K562 (cell line): Measurements from ENCODE around the gene HPGDS. TPM values are rescaled to one million over a fixed set of nuclear protein-coding genes. Genes with fewer than 3 reads are reported as not detected.
A peak's percentile ranks its signal among the peaks of the same experiment; 100 is the strongest.

ENCODE experiments used
- CBFA2T2 ChIP-seq: fragments of 450-650 bp; conservative IDR thresholded peaks from 2 replicates; pipeline ENCODE4 v1.6.1; 2017; ENCODE audit warnings: mild to moderate bottlenecking
- CBFA2T3 ChIP-seq: fragments of 450-650 bp; IDR thresholded peaks from 2 replicates; pipeline ENCODE4 v1.6.1; 2017
- CEBPB ChIP-seq: fragments of 450-650 bp; IDR thresholded peaks from 2 replicates; pipeline ENCODE4 v1.6.1; 2016; ENCODE audit warnings: missing genetic modification characterization, missing compliant biosample characterization
- CHAMP1 ChIP-seq: fragments of 450-650 bp; IDR thresholded peaks from 2 replicates; pipeline ENCODE4 v1.6.1; 2016; ENCODE audit warnings: mild to moderate bottlenecking
- HDAC1 ChIP-seq, 2 experiments: fragments of 450-650 bp; IDR thresholded peaks; 2 replicates each; pipeline ENCODE4 v1.6.1; 2016 to 2017; ENCODE audit warnings: inconsistent platforms in 1 of 2, mild to moderate bottlenecking in 1 of 2, moderate library complexity in 1 of 2
- HDAC3 ChIP-seq: fragments of 450-650 bp; IDR thresholded peaks from 2 replicates; pipeline ENCODE4 v1.6.1; 2018; ENCODE audit warnings: borderline replicate concordance, mild to moderate bottlenecking, moderate library complexity; ENCODE audit not compliant: partially characterized antibody
- KHSRP ChIP-seq: fragments of 450-650 bp; IDR thresholded peaks from 2 replicates; pipeline ENCODE4 v1.6.1; 2017
- MEF2D ChIP-seq: conservative IDR thresholded peaks from 2 replicates; pipeline ENCODE4 v1.6.1; 2016; ENCODE audit warnings: low read depth, missing genetic modification characterization, missing compliant biosample characterization
- NCOA1 ChIP-seq: fragments of 450-650 bp; IDR thresholded peaks from 2 replicates; pipeline ENCODE4 v1.6.1; 2016; ENCODE audit warnings: low read depth
- NCOA2 ChIP-seq, 2 experiments: fragments of 450-650 bp; IDR thresholded peaks; 2 replicates each; pipeline ENCODE4 v1.6.1; 2018; ENCODE audit warnings: mild to moderate bottlenecking in 2 of 2, moderate library complexity in 1 of 2; ENCODE audit not compliant: partially characterized antibody in 2 of 2
- NFIC ChIP-seq: fragments of 450-650 bp; IDR thresholded peaks from 2 replicates; pipeline ENCODE4 v1.6.1; 2017; ENCODE audit warnings: mild to moderate bottlenecking, inconsistent platforms
- PHB2 ChIP-seq: fragments of 450-650 bp; IDR thresholded peaks from 2 replicates; pipeline ENCODE4 v1.6.1; 2017; ENCODE audit warnings: low read depth
- PHTF2 ChIP-seq: fragments of 250-450 bp; sonication (Bioruptor Pico); IDR thresholded peaks from 2 replicates; pipeline ENCODE4 v1.5.0; 2021; ENCODE audit warnings: mild to moderate bottlenecking
- SMARCA4 ChIP-seq: fragments of 450-650 bp; IDR thresholded peaks from 2 replicates; pipeline ENCODE4 v1.6.1; 2016
- SMARCE1 ChIP-seq: fragments of 450-650 bp; IDR thresholded peaks from 2 replicates; pipeline ENCODE4 v1.7.1; 2016; ENCODE audit warnings: mild to moderate bottlenecking
- SOX6 ChIP-seq: fragments of 450-650 bp; IDR thresholded peaks from 2 replicates; pipeline ENCODE4 v1.6.1; 2014; ENCODE audit warnings: mild to moderate bottlenecking
- TAL1 ChIP-seq: fragments of 450-650 bp; IDR thresholded peaks from 2 replicates; pipeline ENCODE4 v1.6.1; 2016; ENCODE audit warnings: mild to moderate bottlenecking
- TRIM24 ChIP-seq, 2 experiments: fragments of 450-650 bp; IDR thresholded peaks; 2 replicates each; pipeline ENCODE4 v1.6.1; 2016
- VEZF1 ChIP-seq: fragments of 200-800 bp; sonication (Bioruptor generic); IDR thresholded peaks from 2 replicates; pipeline ENCODE4 v1.6.1; 2017; ENCODE audit warnings: missing genetic modification characterization, missing compliant biosample characterization
- ZBTB2 ChIP-seq: fragments of 450-650 bp; IDR thresholded peaks from 2 replicates; pipeline ENCODE4 v1.6.1; 2016; ENCODE audit warnings: antibody characterized with exemption
- polyA plus RNA-seq, 8 experiments: library from polyadenylated mRNA; depleted of rRNA in 4 of 8; stranded (reverse) in 5 of 8; unstranded in 3 of 8; fragments of >200 nt; fragmentation: Nextera tagmentation in 2 of 8; fragmentation: Illumina TruSeq in 1 of 8; extraction: Ambion mirVana in 2 of 8; extraction: Trizol in 1 of 8; gene quantifications; 2 replicates each; pipeline versions ENCODE4 v1.2.1 to v1.2.3, GENCODE V29; 2011 to 2014; ENCODE audit warnings: inconsistent platforms in 1 of 8, missing spikeins in 1 of 8
- total RNA-seq, 7 experiments: library from RNA; depleted of rRNA in 6 of 7; stranded (reverse); fragments of >200 nt in 6 of 7; fragmentation: Illumina TruSeq in 2 of 7; extraction: Trizol in 2 of 7; gene quantifications; 2 replicates each; pipeline versions ENCODE4 v1.2.1 to v1.2.3, GENCODE V29; 2011 to 2021; ENCODE audit warnings: low replicate concordance in 1 of 7

Gene HPGDS
- total and polyA plus RNA-seq, 9 of the 15 experiments (the other 6 are each of a cell fraction or from before 2014, with no cell fraction given) = 0.07 to 0.36 (median 0.14) TPM; not detected in 4

- TF ChIP-seq KHSRP = peak; percentile 45; the same call in 1 of the 2 replicates
- peak; percentile 97 for TF ChIP-seq TRIM24 (IDR thresholded peaks at IDR 0.05)
- peak; percentile 94 for TF ChIP-seq CBFA2T3
- TF ChIP-seq NCOA1 = 0 out of 2 replicates have a peak, but pooled peaks have one; percentile 39
- 0 out of 2 replicates have a peak, but pooled peaks have one; percentile 42 for TF ChIP-seq CHAMP1
- peak; percentile 57; the same call in 1 of the 2 replicates for TF ChIP-seq SOX6
- peak; percentile 94 for TF ChIP-seq CBFA2T2
- peak; percentile 92 for TF ChIP-seq SMARCE1
- 0 out of 2 replicates have a peak, but pooled peaks have one; percentile 15 for TF ChIP-seq VEZF1 (CRISPR knock-in tag)
- TF ChIP-seq SMARCA4 = peak; percentile 77
- TF ChIP-seq HDAC1 (IDR thresholded peaks at IDR 0.05) = 0 out of 4 replicates have a peak, but pooled peaks of 1 of the 2 experiments have one; percentile 20
- peak; percentile 26 for TF ChIP-seq HDAC3
- peak; percentile 80; the same call in 1 of the 2 replicates for TF ChIP-seq PHTF2 (CRISPR knock-in tag)
- TF ChIP-seq TAL1 = peak; percentile 96
- TF ChIP-seq PHB2 = peak; percentile 86
- TF ChIP-seq CEBPB (tag) = peak; percentile 23; the same call in 1 of the 2 replicates
- TF ChIP-seq ZBTB2 = peak; percentile 46; the same call in 1 of the 2 replicates
- peak; percentile 71; the same call in 1 of the 2 replicates for TF ChIP-seq MEF2D (tag)
- peak; percentile 62; the same call in 1 of the 2 replicates for TF ChIP-seq NFIC
- peak in 1 of 2 experiments; percentile 41 for TF ChIP-seq NCOA2 (IDR thresholded peaks at IDR 0.05; ENCODE audit: partially characterized antibody in 2 of 2)
Observed at GRCh38 chr4:94387965-94388364, 45.3 kb upstream of the HPGDS start (continued).
